Fibroblast of lung (primary cell): ENCODE data around the gene NUDT6.

Experiments used
- CTCF ChIP-seq, 2 donors: IDR thresholded peaks in 1 of 2; conservative IDR thresholded peaks in 1 of 2; 1 replicate in 1 of 2; 2 replicates in 1 of 2; pipeline ENCODE4 v1.5.1; 2011 to 2012; ENCODE audit warnings: low read length in 2 of 2, control low read depth in 1 of 2, inconsistent platforms in 1 of 2, low read depth in 1 of 2, mild to moderate bottlenecking in 1 of 2
- EZH2 ChIP-seq: IDR thresholded peaks from 2 replicates; pipeline ENCODE4 v1.5.1; 2012; ENCODE audit warnings: low read length, control low read depth, mild to moderate bottlenecking; ENCODE audit errors: missing control alignments

GRCh38 chr4:122948671-122949070, 26.3 kb upstream of the NUDT6 start:
- no peak for TF ChIP-seq CTCF (conservative IDR thresholded peaks at IDR 0.05 in 1 of 2, IDR thresholded peaks at IDR 0.05 in 1 of 2; ENCODE audit: low read depth in 1 of 2, low read length in 2 of 2)
- no peak for TF ChIP-seq EZH2
